ENCODE data around the gene TMEM260.
"Not testable (repeated sequence)": the region's sequence is repeated elsewhere in the genome, so short reads cannot be mapped to it uniquely, and the experiment has no call there.

Gene TMEM260

DNA sequence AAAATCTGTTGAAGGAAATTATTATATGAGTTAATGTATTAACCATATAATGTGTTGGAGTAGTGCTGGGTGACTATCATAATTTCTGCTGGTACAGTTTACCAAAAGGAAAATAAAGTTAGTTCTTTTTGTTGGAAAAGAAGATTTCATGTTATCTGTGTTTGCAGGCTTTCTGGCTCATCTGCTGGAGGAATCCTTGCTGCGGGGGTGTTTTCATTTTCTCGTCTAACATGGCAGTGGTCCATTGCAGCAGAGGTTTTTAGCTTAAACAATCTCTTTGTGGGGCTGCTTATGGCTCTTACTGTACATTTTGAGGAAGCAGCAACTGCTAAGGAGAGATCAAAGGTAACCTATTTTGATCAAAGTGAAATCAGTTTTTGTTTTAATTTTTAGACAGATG is 24.1 kb downstream of the TMEM260 start:
- DNase-seq = no peak

DNA sequence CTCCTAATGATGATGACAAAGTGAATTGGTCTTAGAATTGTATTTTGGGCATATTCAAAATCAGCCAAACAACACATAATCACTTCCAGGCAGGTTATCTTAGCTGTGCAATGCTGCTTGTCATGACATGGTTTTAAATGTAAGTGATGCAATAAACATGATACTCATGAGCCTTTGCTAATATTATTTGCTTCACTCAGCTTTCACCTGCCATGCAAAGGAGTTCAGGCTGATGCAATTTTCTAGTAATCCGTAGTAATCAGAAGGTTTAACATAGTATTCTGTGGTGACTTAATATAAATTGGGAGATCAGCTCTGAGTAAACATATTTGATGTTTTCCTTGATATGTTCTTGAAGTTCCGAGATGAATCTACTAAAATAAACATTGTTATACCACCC is 29.1 kb downstream of the TMEM260 start:
- no peak for DNase-seq

DNA sequence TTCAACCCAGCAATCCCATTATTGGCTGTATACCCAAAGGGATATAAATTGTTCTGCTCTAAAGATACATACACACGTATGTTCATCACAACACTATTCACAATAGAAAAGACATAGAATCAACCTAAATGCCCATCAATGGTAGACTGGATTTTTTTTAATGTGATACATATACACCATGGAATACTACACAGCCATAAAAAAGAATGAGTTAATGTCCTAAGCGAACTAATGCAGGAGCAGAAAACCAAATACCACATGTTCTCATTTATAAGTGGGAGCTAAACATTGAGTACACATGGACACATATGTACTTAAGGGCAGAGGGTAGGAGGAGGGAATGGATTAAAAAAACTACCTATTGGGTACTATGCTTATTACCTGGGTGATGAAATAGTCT is 32.1 kb downstream of the TMEM260 start:
- DNase-seq = not testable (repeated sequence)

DNA sequence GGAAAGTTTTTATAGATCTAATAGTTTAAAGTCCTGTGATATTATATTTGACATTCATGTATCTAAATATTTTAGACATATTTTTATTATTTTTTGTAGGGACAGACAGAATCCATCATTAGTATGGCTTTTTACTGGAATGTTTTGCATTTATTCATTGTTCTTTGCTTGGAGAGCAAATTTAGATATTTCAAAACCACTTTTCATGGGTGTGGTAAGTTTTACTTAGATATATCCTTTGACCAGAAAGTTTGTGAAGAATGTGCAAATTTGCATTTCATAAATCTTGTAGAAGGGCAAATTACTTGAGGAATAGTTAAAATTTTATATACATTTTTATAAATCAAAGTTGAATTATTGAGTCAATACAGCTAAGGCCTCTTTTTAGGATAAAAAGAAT is 37.5 kb downstream of the TMEM260 start:
- no peak for DNase-seq

DNA sequence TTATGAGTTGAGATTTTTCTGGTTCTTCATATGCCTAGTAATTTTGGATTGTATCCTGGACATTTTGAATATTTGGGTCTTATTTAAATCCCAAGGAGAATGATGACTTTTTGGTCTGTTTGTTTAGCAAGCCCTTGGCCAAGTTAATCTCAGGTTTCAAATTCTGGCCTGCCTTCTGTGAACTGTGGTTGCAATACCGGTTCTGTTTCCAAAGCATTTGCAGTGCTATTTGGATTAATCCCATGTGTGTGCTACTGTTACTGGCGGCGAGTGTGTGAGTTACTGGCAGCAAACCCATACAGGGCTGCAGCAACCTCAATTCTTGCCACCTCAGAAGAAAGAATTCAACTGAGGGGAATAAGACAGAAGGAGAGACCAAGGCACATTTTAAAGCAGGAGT is 51.1 kb downstream of the TMEM260 start:
- no peak for DNase-seq

DNA sequence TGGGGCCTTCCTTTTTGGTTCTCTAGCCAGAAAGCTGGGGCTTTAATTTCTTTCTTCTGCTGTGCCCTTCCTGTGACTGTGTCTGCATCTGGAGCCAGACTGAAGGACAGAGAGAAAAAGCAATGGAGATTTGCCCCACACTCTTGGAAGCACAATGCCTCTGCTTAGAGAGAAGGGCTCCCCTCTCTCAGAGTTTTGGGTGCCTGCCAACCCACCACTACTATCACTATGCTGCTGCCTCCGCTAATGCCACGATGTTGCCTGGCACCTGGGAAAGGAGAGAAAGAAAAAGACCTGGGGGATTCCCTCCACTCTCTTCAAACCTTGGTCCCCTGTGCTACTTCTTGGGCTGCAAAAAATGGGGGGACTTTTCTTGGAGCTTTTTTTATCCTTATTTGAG is 52.6 kb downstream of the TMEM260 start:
- DNase-seq = no peak

DNA sequence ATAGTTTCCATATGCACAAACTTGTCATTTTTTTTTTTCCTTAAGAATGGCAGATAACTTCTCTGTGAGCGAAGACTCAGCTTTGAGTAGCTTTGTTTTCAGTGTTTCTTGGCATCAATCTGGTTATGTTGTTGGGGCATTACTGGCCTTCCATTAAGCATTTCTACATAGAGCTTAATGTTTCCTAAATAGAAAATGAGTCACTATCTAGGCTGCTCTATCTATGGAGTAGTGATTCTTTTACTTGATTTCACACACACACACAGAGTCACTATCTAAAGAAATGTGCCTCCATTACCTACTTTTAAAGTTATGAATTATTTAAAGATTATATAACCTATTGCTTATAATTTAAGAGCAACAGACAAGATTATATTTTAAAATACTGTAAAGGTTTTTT is 53.9 kb downstream of the TMEM260 start:
- no peak for DNase-seq

DNA sequence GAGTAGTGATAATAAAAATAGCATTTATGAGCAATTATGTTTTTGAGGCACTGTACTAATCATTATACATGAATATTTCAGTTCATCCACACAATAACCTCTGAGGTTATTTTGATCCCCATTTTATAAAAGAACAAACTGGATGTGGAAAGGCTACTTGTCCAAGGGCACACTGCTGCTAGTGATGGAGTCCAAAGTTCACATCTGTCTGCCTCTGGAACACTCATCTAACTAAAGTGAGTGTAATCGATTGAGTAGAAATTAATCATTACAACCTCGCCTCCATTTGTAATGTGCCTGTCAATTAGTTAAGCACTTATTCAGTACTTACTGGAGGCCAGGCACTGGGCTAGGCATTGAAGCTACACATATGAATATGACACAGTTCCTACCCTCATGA is 55.4 kb downstream of the TMEM260 start:
- no peak for DNase-seq

DNA sequence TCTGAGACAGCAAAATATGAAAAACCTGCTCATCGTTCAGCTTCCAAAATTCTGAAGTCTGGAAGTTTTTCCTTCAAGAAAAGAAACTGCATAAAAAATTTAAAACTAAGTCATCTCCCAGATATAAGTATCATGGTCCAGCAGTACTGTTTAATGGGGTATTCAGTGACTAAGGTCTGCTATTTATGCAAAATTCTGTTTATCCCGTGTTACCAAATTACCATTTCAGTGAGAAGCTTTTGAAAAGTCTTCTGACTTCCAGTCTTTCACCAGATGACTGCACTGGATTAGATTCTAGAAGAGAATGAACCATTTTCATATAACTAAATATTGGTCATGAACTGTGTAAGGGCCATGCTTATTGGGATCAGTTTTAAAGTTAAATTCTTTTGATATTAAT is 67.9 kb downstream of the TMEM260 start:
- no peak for DNase-seq

DNA sequence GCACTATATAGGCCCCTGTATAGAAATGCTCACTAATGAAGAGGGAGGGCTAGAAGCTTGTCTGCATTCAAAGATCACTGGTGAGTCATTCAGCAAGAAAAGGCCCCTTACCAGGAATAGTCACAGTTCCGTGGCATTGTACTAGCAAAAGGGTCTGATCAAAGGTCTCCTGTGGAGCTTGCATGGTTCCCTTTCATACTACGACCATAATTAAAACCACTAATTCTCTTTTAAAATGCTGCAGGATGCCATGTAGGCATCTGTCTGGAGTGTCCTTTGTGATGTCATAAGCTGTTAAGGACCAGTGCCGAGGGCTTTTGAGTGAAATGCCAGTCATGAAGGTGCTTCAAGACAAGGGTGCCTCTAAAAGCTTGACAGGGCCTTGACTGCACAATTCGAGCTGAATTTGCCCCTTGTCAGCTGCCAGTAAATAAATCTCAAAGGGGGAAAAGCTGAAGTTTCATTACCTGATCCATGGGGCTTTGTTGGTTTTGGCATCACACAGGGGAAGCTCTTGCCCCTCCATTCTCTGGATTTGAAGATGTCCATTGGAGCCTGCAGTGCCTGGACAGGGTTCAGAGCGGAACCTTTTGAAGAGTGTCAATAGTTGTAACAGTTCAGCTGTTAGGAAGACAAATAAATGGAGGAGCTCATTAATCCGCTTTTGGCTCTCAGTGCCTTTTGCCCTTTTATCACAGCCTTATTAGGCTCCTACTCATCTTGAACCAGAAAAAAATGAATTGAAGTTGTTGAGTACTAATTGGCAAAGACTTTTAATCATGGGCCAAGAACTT is 69.1 kb downstream of the TMEM260 start:
- DNase-seq = no peak

DNA sequence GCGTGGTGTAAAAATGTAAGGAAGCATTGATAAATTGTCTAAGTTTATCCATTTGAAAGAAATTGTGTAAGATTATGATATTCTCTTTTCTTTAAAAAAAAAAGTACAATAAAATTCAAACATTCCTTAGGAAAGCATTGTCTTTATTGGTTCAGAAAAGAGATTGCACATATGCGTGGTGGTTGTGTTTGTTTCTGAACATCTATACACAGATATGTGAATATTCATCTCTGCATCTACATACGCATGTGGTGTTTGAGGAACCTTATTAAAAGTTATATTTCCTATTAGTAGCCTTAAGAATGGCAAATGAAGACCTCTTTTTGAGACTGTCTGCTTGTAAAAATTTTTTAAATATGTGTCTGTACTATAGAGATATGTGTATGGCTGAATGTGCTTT is 69.8 kb downstream of the TMEM260 start:
- DNase-seq = no peak

DNA sequence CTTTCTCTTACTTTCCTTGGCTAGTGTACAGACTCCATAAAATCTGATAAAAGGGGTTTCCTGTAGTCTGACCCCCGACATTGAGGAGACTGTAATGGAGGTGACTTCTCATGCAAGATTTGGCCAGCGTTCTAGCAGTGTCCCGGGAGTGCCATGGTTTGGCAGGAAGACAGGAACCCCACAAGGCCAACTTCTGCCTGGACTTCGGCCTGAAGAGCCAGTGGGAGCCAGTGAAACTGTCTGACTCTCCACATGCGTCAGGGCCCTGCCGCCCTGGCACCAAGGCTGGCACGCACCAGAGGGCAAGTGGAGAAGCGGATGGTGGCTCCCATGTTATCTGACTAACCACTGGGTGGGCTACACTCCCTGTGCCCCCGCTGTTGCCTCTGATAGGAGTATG is 70.5 kb downstream of the TMEM260 start:
- no peak for DNase-seq

DNA sequence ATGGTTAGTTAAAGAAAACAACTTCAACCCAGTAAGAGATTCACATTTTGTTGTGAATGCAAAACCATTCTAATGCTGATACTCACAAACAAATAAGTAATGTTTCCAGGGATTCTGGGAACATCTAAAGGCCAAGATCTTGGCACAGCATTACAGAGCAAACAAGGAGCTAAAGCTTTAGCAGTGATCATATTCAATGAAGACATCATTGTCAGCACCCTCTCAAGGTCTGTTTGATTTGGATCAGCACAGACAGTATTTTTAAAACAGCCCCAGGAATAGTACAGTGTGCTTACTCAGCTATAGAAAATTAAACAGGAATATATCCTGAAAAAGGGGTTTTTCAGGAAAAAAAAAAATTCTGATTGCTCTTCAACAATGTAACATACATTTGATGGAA is 71.4 kb downstream of the TMEM260 start:
- DNase-seq = no peak

DNA sequence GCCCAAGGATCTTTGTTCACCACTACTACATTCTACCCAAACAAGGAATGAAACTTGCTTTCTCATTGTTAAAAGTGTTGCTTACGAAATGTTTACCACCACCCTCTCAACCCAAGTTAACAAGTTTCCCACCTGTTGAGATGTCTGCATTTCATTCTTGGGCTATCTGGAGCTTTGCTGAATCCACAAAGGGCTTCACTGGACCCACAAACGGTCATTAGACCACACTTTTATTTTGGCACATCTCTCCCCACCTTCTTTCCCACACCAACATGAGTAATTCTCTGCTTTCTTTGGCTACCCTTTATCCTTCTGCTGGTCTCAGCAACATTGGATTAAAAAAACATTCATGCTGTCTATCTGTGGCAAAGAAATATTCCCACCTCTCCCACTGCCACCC is 78.0 kb downstream of the TMEM260 start:
- DNase-seq = no peak

DNA sequence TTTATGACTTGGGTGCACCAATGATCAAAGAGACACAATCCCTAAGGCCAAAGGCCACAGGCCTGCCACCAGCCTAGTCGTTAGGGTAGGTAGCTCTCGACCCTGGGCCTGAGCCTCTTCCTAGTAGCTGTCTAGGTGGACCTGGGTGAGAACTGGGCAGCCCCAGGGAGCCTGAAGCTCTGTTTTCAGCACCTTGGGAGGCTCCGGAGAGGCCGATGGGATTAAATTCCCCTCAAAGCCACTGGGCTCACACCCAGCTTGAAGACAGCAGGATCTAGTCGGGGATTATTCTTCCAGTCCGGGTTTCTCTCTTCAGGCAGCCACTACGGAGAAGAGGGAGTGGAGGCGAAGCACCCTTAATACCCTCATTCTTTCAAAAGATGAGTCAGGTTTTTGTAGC is 79.8 kb downstream of the TMEM260 start:
- DNase-seq = no peak

DNA sequence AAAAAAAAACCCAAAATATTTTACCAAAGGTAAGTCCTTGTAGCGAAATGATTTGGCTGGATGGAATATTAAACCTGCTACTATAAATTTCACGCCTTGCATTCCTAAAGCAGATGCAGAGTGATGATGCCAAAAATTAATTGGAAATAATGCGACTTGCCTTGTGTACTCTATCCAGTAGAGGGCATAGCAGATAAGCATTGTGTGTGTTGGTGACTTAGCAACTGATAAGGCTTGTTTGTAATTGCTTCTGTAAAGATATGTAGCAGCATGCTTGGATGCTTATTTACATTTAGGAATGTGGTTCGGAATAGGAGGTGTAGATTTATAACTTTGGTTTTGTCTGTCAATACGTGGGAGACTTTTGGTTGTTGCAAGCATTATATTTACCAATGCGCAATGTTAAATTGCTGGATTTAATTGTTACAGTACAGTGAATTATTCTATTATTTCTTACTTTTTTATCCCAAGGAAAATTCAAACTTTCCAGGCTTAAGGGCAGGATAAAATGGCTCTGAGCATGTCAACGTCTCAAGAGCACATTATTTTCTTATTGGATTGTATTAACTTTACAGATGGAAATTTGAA is 80.5 kb downstream of the TMEM260 start:
- DNase-seq = no peak

DNA sequence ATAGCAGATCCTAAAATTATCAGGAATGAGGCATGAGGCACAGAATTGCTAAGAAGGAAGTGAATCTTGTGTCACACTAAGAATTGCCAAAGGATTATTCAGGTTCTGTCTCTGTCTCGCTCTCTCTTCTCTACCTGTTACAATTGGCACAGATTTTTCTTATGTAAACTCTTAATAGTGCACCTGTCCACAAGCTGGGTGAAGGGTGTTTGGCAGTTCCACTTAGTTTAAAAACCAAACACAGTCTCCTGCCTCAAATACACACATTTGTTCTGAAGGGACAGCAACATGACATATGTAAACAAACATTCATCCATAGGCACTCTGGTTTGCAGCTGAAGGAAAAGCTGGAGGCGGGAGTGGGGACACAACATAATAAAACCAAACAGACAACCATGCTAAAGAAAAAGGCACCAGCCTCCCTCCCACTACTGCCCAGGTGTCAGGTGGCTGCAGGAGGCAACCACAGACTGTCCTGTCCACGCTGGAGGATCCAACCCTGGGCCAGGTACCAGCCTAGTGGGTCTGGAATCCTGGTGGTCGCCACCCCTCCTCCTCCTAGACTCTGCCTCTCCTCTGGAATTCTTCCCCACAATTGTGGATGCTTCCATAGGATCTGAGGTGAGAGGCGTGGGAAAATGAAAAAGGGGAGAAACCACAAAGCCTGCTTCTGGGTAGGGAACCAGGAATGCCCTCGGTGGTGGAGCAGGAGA is 81.2 kb downstream of the TMEM260 start:
- DNase-seq = no peak

DNA sequence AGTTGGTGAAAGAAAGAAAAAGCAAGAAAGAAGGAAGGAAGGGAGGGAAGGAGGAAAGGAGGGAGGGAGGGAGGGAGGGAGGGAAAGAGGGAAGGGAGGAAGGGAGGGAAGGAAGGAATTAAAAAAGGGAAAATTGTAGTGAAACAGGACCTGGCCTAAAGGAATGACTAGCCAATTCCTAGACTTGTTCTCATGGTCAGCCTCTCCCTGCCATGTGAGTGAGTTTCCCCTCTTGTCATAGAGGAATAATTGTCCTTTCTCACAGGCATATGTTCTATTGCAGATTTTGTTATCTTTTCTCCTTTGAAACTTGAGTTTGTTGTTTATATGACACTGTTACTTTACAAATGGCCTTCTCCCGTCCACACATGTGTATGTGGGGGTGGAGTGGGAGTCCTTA is 81.9 kb downstream of the TMEM260 start:
- no peak for DNase-seq

DNA sequence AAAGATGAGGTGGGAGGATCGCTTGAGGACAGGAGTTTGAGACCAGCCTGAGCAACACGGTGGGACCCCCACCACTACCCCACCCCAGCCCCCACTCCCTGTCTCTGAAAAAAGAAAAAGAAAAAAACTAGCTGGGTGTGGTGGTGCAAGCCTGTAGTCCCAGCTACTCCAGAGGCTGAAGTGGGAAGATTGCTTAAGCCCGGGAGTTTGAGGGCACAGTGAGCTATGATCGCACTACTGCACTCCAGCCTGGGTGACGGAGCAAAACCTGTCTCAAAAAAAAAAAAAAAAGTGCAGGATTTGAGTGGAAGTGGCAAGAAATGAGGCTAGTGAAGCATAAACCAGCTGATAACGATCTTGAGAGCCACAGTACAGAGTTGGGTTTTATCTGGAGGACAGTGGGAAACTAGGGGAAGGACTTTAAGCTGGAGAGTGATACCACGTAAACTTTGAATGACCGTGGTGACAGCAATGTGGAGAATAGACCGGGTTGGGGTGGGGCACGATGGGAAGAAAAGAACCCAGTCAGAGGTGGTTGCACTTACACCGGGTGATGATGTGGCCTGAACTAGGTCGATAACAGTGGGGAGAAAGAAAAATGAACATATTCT is 85.3 kb downstream of the TMEM260 start:
- no peak for DNase-seq

DNA sequence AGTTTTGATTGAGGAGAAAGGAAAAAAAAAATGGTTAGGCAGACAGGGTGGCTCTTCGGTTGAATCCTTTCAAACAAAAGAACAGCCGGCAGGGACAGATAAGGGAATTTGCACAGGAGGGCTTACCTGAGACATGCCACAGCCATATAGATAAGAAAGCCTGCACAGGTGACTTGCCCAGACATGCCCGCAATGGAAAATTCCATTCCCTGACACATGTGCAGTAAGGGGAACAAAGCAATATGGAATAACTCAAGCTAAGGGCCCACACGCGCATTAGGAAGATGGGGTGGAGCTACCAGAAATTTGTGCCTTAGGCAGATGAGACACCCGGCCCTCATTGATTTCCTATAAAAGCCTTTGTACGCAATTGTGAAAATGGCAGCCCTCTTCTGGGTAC is 86.7 kb downstream of the TMEM260 start:
- DNase-seq = no peak

DNA sequence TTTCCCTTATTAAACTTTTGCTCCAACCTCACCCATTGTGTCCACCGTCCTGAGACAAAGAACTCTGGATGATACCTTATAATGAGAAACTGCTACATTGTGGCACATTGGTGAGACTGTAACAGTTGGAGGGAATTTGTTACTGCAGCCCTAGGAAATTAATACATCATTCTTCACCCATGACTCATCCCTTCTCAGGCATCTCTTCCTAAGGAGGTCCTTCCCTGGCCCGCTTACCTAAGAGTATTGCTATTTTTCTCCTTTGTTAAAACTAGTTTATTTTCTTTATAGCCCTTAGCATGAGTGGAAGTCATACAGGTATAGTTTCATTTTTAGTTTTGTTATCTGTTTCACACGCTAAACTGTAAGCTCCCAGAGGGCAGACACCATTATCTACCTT is 87.1 kb downstream of the TMEM260 start:
- DNase-seq = no peak

DNA sequence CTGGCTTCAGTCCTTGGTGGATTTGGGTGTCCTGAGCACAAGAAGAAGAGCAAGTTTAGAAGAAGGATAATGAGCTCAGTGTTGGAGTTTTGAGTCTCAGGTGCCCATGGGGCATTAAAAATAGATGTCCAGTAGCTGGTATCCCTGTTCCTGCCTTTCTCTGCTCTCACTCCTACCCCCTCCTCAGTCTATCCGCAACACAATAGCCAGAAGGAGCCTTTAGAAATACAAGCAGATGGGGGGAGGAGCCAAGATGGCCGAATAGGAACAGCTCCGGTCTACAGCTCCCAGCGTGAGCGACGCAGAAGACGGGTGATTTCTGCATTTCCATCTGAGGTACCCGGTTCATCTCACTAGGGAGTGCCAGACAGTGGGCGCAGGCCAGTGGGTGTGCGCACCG is 87.7 kb downstream of the TMEM260 start:
- not testable (repeated sequence) for DNase-seq

DNA sequence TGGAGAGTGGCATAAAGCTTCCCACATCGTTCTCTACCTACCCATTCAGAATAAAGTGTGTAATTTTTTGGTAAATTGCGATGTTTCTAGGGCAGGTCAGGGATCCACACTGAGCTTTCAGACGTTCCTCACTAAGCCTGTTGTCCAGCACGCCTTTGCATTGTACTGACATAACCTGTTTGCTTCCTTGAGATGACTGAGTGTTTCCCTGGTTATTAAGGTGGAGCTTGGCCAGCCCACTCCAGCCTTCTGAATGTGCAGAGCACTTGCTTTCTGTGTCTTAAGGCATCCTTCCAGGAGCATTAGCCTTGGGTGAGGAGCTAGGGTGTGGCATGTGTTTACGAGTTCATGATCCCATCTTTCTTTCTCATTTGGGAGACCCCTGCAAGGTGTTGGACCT is 96.4 kb downstream of the TMEM260 start:
- no peak for DNase-seq

DNA sequence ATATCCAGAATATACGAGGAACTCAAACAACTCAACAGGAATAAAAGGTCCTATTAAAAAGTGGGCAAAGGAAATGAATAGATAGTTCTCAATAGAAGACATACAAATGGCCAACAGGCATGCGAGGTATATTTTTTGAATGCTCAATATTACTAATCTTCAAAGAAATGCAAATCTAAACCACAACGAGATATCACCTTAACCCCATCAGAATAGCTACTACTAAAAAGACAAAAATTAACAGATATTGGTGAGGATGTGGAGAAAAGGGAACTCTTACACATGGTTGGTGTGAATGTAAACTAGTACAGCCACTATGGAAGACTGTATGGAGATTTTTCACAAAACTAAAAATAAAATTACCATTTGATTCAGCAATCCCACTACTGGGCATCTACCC is 99.2 kb downstream of the TMEM260 start:
- no peak for DNase-seq

All from activated gamma-delta T cell treated with Interleukin-2 at 50 U/mL for 16 hours (primary cell).